DND-41 (cell line): ENCODE results near the gene CEMIP.

Experiments
- EZH2 ChIP-seq: IDR thresholded peaks from 3 replicates; pipeline ENCODE4 v1.6.1; 2012; ENCODE audit warnings: borderline replicate concordance, low read depth, mild to moderate bottlenecking, moderate library complexity, low read length, inconsistent platforms; ENCODE audit not compliant: severe bottlenecking
- TF ChIP-seq, protein P1 (sequence below): IDR thresholded peaks from 2 replicates; pipeline ENCODE4 v1.5.1; 2012; ENCODE audit warnings: borderline replicate concordance, low read length, moderate library complexity, mild to moderate bottlenecking; ENCODE audit not compliant: poor library complexity, severe bottlenecking; ENCODE audit errors: extremely low read depth

DNA sequence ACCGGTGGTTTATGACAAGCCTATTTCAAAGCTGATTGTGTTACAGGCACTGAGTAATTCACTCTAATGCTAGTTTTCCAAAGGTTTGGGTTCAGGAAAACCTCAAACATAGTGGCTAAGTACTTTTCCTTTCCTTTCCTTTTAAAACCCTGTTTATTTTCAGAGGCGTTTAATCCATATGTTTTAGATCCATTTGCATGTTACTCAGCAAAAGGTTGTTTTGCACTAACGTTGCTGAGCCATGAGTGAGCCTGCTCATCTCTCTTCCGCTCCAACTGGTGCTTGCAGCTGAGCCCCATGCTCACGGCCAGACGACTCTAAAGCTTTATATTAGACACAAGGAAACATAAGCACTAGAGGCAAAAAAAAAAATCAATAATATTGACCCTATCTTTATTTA, 9.4 kb downstream of the CEMIP start:
- TF ChIP-seq, protein P1, sequence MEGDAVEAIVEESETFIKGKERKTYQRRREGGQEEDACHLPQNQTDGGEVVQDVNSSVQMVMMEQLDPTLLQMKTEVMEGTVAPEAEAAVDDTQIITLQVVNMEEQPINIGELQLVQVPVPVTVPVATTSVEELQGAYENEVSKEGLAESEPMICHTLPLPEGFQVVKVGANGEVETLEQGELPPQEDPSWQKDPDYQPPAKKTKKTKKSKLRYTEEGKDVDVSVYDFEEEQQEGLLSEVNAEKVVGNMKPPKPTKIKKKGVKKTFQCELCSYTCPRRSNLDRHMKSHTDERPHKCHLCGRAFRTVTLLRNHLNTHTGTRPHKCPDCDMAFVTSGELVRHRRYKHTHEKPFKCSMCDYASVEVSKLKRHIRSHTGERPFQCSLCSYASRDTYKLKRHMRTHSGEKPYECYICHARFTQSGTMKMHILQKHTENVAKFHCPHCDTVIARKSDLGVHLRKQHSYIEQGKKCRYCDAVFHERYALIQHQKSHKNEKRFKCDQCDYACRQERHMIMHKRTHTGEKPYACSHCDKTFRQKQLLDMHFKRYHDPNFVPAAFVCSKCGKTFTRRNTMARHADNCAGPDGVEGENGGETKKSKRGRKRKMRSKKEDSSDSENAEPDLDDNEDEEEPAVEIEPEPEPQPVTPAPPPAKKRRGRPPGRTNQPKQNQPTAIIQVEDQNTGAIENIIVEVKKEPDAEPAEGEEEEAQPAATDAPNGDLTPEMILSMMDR = no peak
- TF ChIP-seq EZH2 = no peak
